ENCODE measurements around the gene TXLNA. TPM values are rescaled to one million over a fixed set of nuclear protein-coding genes. Genes with fewer than 3 reads are reported as not detected.
A peak's percentile ranks its signal among the peaks of the same experiment; 100 is the strongest.
"Not testable (repeated sequence)": the region's sequence is repeated elsewhere in the genome, so short reads cannot be mapped to it uniquely, and the experiment has no call there.

Gene TXLNA
- 10 to 100 TPM; 44.8 to 45.2 (median 44.9) TPM for polyA plus RNA-seq (ENCODE audit: insufficient read length in 3 of 3)

GRCh38 chr1:32179443-32180185 lies at the start of gene TXLNA:
TXLNA (plus strand) TSS chr1:32179675; CDS start chr1:32180346, 671 bp downstream.
- peak in 2 of 3 donors; percentile 78 to 87 for DNase-seq (ENCODE audit: low read depth in 3 of 3, low spot score in 2 of 3)

GRCh38 chr1:32133950-32134280 lies 45.6 kb upstream of the TXLNA start:
- DNase-seq (ENCODE audit: low read depth in 3 of 3, low spot score in 2 of 3), result not testable (repeated sequence)

GRCh38 chr1:32137111-32137510 lies 42.4 kb upstream of the TXLNA start:
- DNase-seq (ENCODE audit: low read depth in 3 of 3, low spot score in 2 of 3), result no peak

- no peak for DNase-seq (ENCODE audit: low read depth in 3 of 3, low spot score in 2 of 3)
Observed at GRCh38 chr1:32138965-32139364, 40.5 kb upstream of the TXLNA start.

- peak; percentile 25 to 38 (median 38) for DNase-seq (ENCODE audit: low read depth in 3 of 3, low spot score in 2 of 3)
Observed at GRCh38 chr1:32142446-32143301, 36.8 kb upstream of the TXLNA start.

- DNase-seq (ENCODE audit: low read depth in 3 of 3, low spot score in 2 of 3), result not testable (repeated sequence)
Observed at GRCh38 chr1:32143302-32143695, 36.2 kb upstream of the TXLNA start.

GRCh38 chr1:32144033-32144432 lies 35.4 kb upstream of the TXLNA start:
- DNase-seq (ENCODE audit: low read depth in 3 of 3, low spot score in 2 of 3), result no peak

- not testable (repeated sequence) for DNase-seq (ENCODE audit: low read depth in 3 of 3, low spot score in 2 of 3)
Observed at GRCh38 chr1:32147799-32148198, 31.7 kb upstream of the TXLNA start.

GRCh38 chr1:32150847-32151246 lies 28.6 kb upstream of the TXLNA start:
- DNase-seq (ENCODE audit: low read depth in 3 of 3, low spot score in 2 of 3), result no peak

- DNase-seq (ENCODE audit: low read depth in 3 of 3, low spot score in 2 of 3), result peak in 1 of 3 donors; percentile 31
Observed at GRCh38 chr1:32151319-32151787, 28.1 kb upstream of the TXLNA start.

- DNase-seq (ENCODE audit: low read depth in 3 of 3, low spot score in 2 of 3), result no peak
Observed at GRCh38 chr1:32159189-32159588, 20.3 kb upstream of the TXLNA start.

GRCh38 chr1:32163405-32163804 lies 16.1 kb upstream of the TXLNA start:
- no peak for DNase-seq (ENCODE audit: low read depth in 3 of 3, low spot score in 2 of 3)

- DNase-seq (ENCODE audit: low read depth in 3 of 3, low spot score in 2 of 3), result not testable (repeated sequence)
Observed at GRCh38 chr1:32165633-32166032, 13.8 kb upstream of the TXLNA start.

- DNase-seq (ENCODE audit: low read depth in 3 of 3, low spot score in 2 of 3), result no peak
Observed at GRCh38 chr1:32170991-32171390, 8.5 kb upstream of the TXLNA start.

GRCh38 chr1:32172621-32173245 lies 6.7 kb upstream of the TXLNA start:
- DNase-seq (ENCODE audit: low read depth in 3 of 3, low spot score in 2 of 3), result no peak

- no peak for DNase-seq (ENCODE audit: low read depth in 3 of 3, low spot score in 2 of 3)
Observed at GRCh38 chr1:32178380-32179192, 889 bp upstream of the TXLNA start.

GRCh38 chr1:32179193-32179442 lies 357 bp upstream of the TXLNA start:
- DNase-seq (ENCODE audit: low read depth in 3 of 3, low spot score in 2 of 3), result no peak

GRCh38 chr1:32180186-32181060 lies 948 bp downstream of the TXLNA start:
- DNase-seq (ENCODE audit: low read depth in 3 of 3, low spot score in 2 of 3), result no peak

GRCh38 chr1:32181065-32181464 lies 1.6 kb downstream of the TXLNA start:
- no peak for DNase-seq (ENCODE audit: low read depth in 3 of 3, low spot score in 2 of 3)

- no peak for DNase-seq (ENCODE audit: low read depth in 3 of 3, low spot score in 2 of 3)
Observed at GRCh38 chr1:32181563-32181962, 2.1 kb downstream of the TXLNA start.
